A673 (cell line): Measurements from ENCODE around the gene IRAG1. TPM values are rescaled to one million over a fixed set of nuclear protein-coding genes. Genes with fewer than 3 reads are reported as not detected.

Source experiments
- BruUV-seq: library from RNA; stranded (reverse); fragments of 400-500 nt; replicated peaks from 2 replicates; lab custom pipeline; 2021; lab: Mats Ljungman, UMichigan
- CTCF ChIA-PET: fragments of 300-600 bp; sonication (Branson Sonifier 250); formaldehyde crosslinking; loops from one replicate; lab custom pipeline; 2022; ENCODE audit warnings: antibody characterized with exemption; lab: Charles Lee
- POLR2A ChIA-PET: fragments of 300-600 bp; sonication (Branson Sonifier 250); formaldehyde crosslinking; loops from one replicate; lab custom pipeline; 2022; ENCODE audit warnings: antibody characterized with exemption; ENCODE audit not compliant: low non-redundant PET; lab: Charles Lee
- DNase-seq: peaks from one replicate; pipeline ENCODE4 v3.0.0-alpha.2; 2015; ENCODE audit warnings: low spot score
- H3K27ac ChIP-seq: fragments of 200-600 bp; sonication (generic); 2 replicates; pipeline ENCODE4 v1.5.1; 2016; ENCODE audit warnings: mixed run types, low read depth, mild to moderate bottlenecking, mixed read lengths, antibody characterized with exemption, low read length; ENCODE audit not compliant: poor library complexity, severe bottlenecking
- H3K27me3 ChIP-seq: fragments of 200-600 bp; sonication (generic); replicated peaks from 2 replicates; pipeline ENCODE4 v1.6.1; 2017; ENCODE audit warnings: mixed run types, low read depth, mild to moderate bottlenecking, mixed read lengths, antibody characterized with exemption, low read length; ENCODE audit not compliant: insufficient read depth, poor library complexity
- H3K36me3 ChIP-seq: fragments of 200-600 bp; sonication (generic); 2 replicates; pipeline ENCODE4 v1.6.1; 2016; ENCODE audit warnings: mixed run types, mild to moderate bottlenecking, mixed read lengths, antibody characterized with exemption, low read length; ENCODE audit not compliant: insufficient read depth, poor library complexity, severe bottlenecking
- H3K4me1 ChIP-seq: fragments of 200-600 bp; sonication (generic); 2 replicates; pipeline ENCODE4 v1.6.1; 2017; ENCODE audit warnings: mixed run types, mild to moderate bottlenecking, mixed read lengths, antibody characterized with exemption, low read length; ENCODE audit not compliant: insufficient read depth, poor library complexity, severe bottlenecking
- H3K4me3 ChIP-seq: fragments of 200-600 bp; sonication (generic); 2 replicates; pipeline ENCODE4 v1.5.1; 2016; ENCODE audit warnings: low read depth, mixed run types, mild to moderate bottlenecking, mixed read lengths, low read length; ENCODE audit not compliant: poor library complexity, severe bottlenecking
- H3K9me3 ChIP-seq: fragments of 200-600 bp; sonication (generic); 2 replicates; pipeline ENCODE4 v1.6.1; 2016; ENCODE audit warnings: mixed run types, low read depth, mild to moderate bottlenecking, mixed read lengths, antibody characterized with exemption, low read length; ENCODE audit not compliant: poor library complexity, severe bottlenecking
- EZH2 ChIP-seq: fragments of 200-600 bp; sonication (generic); IDR thresholded peaks from 2 replicates; pipeline ENCODE4 v1.6.1; 2017; ENCODE audit warnings: borderline replicate concordance, low read depth, mild to moderate bottlenecking, mixed read lengths, antibody characterized with exemption, low read length; ENCODE audit not compliant: poor library complexity, severe bottlenecking
- intact Hi-C: fragments of 100-400 bp; cut with micrococcal nuclease; formaldehyde crosslinking; loops from one replicate; pipeline ENCODE4 v1.10.0; 2022; ENCODE audit not compliant: unreplicated experiment
- total RNA-seq: library from RNA; stranded (reverse); gene quantifications from 2 replicates; pipeline ENCODE4 v1.2.3, GENCODE V29; 2021
- TF ChIP-seq, protein P1 (sequence below): fragments of 300-800, 200-600 bp; sonication (generic); conservative IDR thresholded peaks from 2 replicates; pipeline ENCODE4 v1.5.1; 2017; ENCODE audit warnings: low read depth, mild to moderate bottlenecking, antibody characterized with exemption, low read length, moderate library complexity, mixed read lengths

IRAG1 gene
- total RNA-seq, 1 experiment from 2014 or later = 0.26 TPM

DNA sequence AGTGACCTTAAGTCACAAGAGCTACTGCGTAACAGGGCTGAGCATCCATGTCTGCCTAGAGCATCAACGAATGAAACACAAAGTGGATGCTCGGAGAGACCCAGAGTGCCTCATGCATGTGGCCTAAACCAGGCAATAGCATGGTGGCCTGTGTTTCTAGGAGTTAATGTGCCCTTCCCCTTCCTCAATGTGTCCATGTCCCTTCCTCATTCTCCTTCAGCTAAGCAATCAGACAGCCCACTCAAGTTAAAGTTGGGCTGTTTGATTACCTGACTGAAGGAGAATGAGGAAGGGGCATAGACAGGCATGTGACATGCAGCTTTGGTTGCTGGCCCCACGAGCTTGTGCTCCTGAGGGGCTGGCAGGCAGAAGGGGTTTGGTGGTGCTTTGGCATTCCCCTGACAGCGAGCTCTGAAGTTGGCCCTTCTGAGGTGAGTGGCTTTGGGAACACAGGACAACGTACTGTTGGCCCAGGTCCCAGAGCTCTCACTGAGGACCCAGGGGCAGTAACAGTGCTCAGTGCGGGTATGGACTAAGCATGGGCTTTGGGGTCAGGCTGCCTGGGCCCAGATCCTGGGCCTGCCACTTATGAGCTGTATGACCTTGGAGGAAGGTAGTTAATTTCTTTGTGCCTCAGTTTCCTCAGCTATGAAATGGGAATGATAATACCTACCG lies 46.7 kb downstream of the IRAG1 start:
- Histone ChIP-seq H3K27me3 (no peaks in the 10 kb centered on the region), H3K9me3 (no peaks in the 10 kb centered on the region), H3K36me3 (no peaks in the 10 kb centered on the region), H3K4me1 (peaks cover 51% of the 10 kb centered on the region), H3K27ac (no peak overlapping the region), H3K4me3 (no peak overlapping the region)
- ChIA-PET POLR2A (no interaction called here), CTCF (no interaction called here)
- no peak for DNase-seq
- BruUV-seq = no TSS peak
- TF ChIP-seq, protein P1, sequence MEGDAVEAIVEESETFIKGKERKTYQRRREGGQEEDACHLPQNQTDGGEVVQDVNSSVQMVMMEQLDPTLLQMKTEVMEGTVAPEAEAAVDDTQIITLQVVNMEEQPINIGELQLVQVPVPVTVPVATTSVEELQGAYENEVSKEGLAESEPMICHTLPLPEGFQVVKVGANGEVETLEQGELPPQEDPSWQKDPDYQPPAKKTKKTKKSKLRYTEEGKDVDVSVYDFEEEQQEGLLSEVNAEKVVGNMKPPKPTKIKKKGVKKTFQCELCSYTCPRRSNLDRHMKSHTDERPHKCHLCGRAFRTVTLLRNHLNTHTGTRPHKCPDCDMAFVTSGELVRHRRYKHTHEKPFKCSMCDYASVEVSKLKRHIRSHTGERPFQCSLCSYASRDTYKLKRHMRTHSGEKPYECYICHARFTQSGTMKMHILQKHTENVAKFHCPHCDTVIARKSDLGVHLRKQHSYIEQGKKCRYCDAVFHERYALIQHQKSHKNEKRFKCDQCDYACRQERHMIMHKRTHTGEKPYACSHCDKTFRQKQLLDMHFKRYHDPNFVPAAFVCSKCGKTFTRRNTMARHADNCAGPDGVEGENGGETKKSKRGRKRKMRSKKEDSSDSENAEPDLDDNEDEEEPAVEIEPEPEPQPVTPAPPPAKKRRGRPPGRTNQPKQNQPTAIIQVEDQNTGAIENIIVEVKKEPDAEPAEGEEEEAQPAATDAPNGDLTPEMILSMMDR = no peak
- no peak for TF ChIP-seq EZH2
- intact Hi-C loops = no loop called here

DNA sequence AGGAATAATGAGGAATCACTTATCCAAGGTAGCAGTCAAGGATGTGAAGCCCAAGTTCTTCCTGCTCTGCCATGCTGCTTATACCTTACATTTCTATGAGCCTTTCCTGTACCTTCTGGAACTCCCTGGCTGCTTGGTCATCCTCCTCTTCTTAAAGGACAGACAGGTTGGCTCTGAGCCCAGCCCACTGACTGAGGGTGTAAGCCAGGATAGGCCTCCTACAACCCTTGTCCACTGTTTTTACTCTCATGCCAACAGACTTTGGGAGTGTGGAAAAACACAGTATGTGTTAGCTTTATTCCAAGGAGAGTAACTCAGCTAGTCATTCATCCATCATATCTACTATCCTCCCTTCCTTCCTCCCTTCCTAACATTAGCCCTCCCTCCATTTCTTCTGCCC lies 47.5 kb downstream of the IRAG1 start:
- CTCF ChIA-PET = no interaction called here
- H3K36me3 ChIP-seq = no peaks in the 10 kb centered on the region
- intact Hi-C loops = no loop called here
- no TSS peak for BruUV-seq
- H3K27ac ChIP-seq = peak overlapping the region; percentile 10
- no peaks in the 10 kb centered on the region for H3K9me3 ChIP-seq
- POLR2A ChIA-PET = no interaction called here
- DNase-seq = no peak
- no peak for TF ChIP-seq EZH2
- TF ChIP-seq, protein P1 = no peak
- H3K27me3 ChIP-seq = no peaks in the 10 kb centered on the region
- H3K4me3 ChIP-seq = no peak overlapping the region
- H3K4me1 ChIP-seq = peaks cover 43% of the 10 kb centered on the region

DNA sequence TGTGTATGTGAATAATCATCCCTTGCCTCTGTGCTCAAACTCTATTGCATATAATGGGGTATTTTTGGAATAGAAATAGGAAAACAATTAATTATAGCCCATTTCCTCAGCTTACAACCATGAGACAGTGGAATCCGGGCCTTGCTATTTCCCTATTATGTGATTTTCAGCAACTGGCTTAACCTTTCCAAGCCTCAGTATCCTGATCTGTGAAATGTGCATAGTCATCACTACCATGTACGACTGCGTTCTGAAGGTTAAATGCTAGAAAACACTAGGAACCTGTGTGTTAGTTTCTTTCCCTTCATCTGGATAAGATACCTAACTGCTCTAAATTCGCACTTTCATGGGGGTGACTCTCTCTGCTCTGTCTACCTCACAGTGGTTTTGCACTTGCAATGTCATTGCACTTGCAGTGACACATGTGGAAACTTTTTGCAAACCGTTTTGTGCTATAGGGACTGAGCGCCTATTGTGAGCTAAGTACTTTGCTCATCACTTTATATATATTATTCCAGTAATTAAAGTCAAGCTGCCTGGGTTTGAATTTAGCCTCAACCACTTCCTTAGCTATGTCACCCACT lies 48.3 kb downstream of the IRAG1 start:
- Histone ChIP-seq H3K9me3 (no peaks in the 10 kb centered on the region), H3K27ac (peak overlapping the region; percentile 37), H3K4me1 (peaks cover 36% of the 10 kb centered on the region), H3K4me3 (no peak overlapping the region), H3K27me3 (no peaks in the 10 kb centered on the region), H3K36me3 (no peaks in the 10 kb centered on the region)
- intact Hi-C loops = no loop called here
- ChIA-PET POLR2A (no interaction called here), CTCF (no interaction called here)
- TF ChIP-seq, protein P1 = no peak
- no peak for TF ChIP-seq EZH2
- BruUV-seq = no TSS peak
- DNase-seq = no peak

Other genes with a start within 250 kb of the IRAG1 start
- gene AMPD3, start 238.5 kb downstream of the IRAG1 start, total RNA-seq = 0.19 and 0.42 TPM in 2 replicates
- gene RNF141, start 152.6 kb downstream of the IRAG1 start, total RNA-seq = 36.4 and 48.4 TPM in 2 replicates
- 0.11 and 0.15 TPM in 2 replicates for gene LYVE1, start 125.1 kb downstream of the IRAG1 start, total RNA-seq
- gene CTR9, start 57.5 kb upstream of the IRAG1 start, total RNA-seq = 45.9 and 49.3 TPM in 2 replicates
- 1,137 and 1,198 TPM in 2 replicates for gene EIF4G2, start 115.2 kb upstream of the IRAG1 start, total RNA-seq
- 40.2 and 43.5 TPM in 2 replicates for gene ZBED5, start 164.3 kb upstream of the IRAG1 start, total RNA-seq